ENCODE results near the gene CLMN. TPM values are rescaled to one million over a fixed set of nuclear protein-coding genes. Genes with fewer than 3 reads are reported as not detected.

Gene CLMN
- total RNA-seq, 4 donors from 2014 or later: 3.8 to 10.0 (median 5.3) TPM

DNA sequence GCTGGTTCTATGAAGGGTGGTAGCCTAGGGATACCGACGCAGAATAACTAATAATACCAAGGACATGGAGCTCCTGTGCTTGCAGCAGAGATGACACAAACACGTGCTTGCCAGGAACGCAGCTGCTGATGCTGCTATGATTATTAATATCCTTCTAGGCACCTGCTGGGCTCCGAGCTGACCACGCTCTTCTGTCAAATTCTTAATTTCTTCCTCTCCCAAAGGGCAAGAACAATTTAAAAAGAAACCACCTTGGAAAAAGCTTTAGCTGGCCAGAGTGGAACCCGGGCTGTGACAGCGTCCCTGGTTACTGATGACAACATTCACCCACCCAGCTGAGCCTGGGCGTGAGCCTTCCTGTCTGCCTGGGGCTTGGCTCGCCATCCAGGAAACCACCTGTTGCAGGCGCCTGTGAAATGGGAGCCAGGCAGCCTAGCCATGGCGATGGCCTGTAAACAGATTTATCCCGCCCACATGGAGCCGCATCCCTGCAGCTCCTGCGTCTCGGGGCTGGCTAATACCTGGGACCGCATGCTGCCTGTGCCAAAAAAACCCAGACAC is 28.8 kb downstream of the CLMN start:
- TF ChIP-seq, protein P1, sequence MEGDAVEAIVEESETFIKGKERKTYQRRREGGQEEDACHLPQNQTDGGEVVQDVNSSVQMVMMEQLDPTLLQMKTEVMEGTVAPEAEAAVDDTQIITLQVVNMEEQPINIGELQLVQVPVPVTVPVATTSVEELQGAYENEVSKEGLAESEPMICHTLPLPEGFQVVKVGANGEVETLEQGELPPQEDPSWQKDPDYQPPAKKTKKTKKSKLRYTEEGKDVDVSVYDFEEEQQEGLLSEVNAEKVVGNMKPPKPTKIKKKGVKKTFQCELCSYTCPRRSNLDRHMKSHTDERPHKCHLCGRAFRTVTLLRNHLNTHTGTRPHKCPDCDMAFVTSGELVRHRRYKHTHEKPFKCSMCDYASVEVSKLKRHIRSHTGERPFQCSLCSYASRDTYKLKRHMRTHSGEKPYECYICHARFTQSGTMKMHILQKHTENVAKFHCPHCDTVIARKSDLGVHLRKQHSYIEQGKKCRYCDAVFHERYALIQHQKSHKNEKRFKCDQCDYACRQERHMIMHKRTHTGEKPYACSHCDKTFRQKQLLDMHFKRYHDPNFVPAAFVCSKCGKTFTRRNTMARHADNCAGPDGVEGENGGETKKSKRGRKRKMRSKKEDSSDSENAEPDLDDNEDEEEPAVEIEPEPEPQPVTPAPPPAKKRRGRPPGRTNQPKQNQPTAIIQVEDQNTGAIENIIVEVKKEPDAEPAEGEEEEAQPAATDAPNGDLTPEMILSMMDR (IDR thresholded peaks at IDR 0.05): no peak
- TF ChIP-seq POLR2AphosphoS5 (IDR thresholded peaks at IDR 0.05) (no peak), POLR2A (IDR thresholded peaks at IDR 0.05) (no peak), EP300 (IDR thresholded peaks at IDR 0.05) (no peak)
- peaks cover 0 to 22% (median 10%) of the 10 kb centered on the region in 3 donors for H3K4me1 ChIP-seq
- H3K27me3 ChIP-seq: peaks cover 19% of the 10 kb centered on the region
- H3K27ac ChIP-seq: peak overlapping the region in 3 of 4 donors; percentile 50 to 69 (median 66)
- no peaks in the 10 kb centered on the region for H3K36me3 ChIP-seq
- H3K4me3 ChIP-seq: no peak overlapping the region
- ATAC-seq: peak; percentile 79
- 26 to 46% methylated on average over 7 to 14 of the region's 17 CpGs for WGBS, 2 donors (ENCODE audit: low coverage in 1 of 2)
- peaks cover 0 to 8% (median 0%) of the 10 kb centered on the region in 3 donors for H3K9me3 ChIP-seq

DNA sequence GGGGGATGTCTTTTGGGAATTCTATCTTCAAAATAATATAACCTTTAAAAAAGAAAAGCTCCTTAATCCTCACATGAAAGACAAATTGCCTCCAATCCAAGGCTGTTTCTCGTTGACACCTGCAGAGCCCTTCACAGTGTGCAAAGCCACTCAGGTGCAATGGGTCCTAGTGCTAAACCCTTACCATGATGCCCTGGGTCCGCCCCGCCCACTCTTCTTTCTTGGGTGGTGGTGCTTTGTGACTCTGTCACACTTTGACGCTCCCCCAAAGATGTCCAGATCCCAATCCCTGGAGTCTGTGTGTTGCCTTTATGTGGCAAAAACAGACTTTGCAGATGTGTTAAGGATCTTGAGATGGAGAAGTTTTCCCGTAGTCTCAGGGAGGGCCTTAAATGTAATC is 29.7 kb downstream of the CLMN start:
- Histone ChIP-seq H3K36me3 (no peaks in the 10 kb centered on the region), H3K27me3 (peaks cover 18% of the 10 kb centered on the region), H3K4me3 (no peak overlapping the region), H3K27ac (peak overlapping the region in 1 of 4 donors; percentile 66), H3K4me1 (peaks cover 0 to 22% (median 10%) of the 10 kb centered on the region in 3 donors), H3K9me3 (no peaks in the 10 kb centered on the region)
- ATAC-seq: no peak
- 94 to 97% methylated on average over 3 to 4 of the region's 5 CpGs for WGBS, 2 donors (ENCODE audit: low coverage in 1 of 2)
- TF ChIP-seq, protein P1 (IDR thresholded peaks at IDR 0.05): no peak
- TF ChIP-seq POLR2AphosphoS5 (IDR thresholded peaks at IDR 0.05) (no peak), POLR2A (IDR thresholded peaks at IDR 0.05) (no peak)

DNA sequence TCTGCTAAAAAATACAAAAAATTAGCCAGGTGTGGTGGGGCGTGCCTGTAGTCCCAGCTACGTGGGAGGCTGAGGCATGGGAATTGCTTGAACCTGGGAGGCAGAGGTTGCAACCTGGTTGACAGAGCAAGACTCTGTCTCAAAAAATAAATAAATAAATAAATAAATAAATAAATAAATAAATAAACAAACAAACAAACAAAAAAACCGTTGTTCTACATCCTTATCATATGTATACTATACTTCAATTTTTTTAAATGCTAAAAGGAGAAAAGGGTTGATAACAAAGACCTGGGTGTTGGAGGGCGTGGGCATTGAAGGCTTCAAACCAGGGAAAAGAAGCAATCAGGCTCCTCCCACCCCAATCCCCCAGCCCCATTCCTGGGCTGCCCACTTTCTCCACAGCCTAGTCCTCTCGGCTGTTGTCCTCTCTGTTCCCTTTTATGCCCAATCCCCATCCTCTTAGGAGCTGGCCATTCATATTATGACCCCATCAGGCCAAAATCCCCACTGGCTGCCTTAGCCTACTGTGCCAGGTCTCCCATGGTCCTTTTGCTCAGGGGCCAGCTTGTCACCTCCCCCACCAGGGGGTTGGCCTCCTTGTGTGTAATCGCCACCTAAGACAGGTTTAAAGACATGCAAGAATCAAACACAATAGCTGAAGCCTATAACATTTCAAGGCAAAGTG is 30.2 kb downstream of the CLMN start:
- H3K9me3 ChIP-seq: no peaks in the 10 kb centered on the region
- no peak overlapping the region for H3K4me3 ChIP-seq
- peak overlapping the region in 1 of 4 donors; percentile 66 for H3K27ac ChIP-seq
- peaks cover 12% of the 10 kb centered on the region for H3K27me3 ChIP-seq
- H3K36me3 ChIP-seq: no peaks in the 10 kb centered on the region
- 81 to 87% methylated on average over 4 to 6 of the region's 6 CpGs for WGBS, 2 donors (ENCODE audit: low coverage in 1 of 2)
- no peak for ATAC-seq
- TF ChIP-seq, protein P1 (IDR thresholded peaks at IDR 0.05): no peak
- TF ChIP-seq POLR2A (IDR thresholded peaks at IDR 0.05): no peak
- no peak for TF ChIP-seq EP300 (IDR thresholded peaks at IDR 0.05)
- TF ChIP-seq POLR2AphosphoS5 (IDR thresholded peaks at IDR 0.05): no peak
- peaks cover 0 to 22% (median 10%) of the 10 kb centered on the region in 3 donors for H3K4me1 ChIP-seq

DNA sequence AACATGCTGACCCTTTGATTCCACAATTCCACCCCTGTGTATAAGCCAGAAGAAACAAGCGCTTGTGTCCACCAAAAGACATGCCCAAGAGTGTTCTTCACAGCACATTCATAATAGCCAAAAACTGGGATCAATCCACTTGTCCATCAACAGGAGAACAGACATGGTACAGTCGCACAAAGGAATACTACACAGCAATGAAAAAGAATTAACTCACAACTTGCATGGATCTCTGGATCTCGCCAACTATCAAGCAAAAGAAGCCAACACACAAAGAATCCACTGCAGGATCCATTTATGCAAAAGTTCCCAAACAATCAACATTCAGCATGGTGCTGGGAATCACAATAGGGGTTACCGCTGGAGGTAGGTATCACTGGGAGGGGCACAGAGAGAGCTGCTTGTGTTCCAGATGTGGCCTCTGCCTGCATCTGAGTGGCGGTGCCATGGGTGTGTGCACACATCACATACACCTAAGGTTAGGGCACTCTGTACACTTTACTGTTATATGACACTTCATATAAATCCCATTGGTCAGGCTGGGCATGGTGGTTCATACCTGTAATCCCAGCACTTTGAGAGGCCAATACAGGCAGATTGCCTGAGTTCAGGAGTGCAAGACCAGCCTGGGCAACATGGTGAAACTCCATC is 30.9 kb downstream of the CLMN start:
- no peak for TF ChIP-seq POLR2A (IDR thresholded peaks at IDR 0.05)
- TF ChIP-seq EP300 (IDR thresholded peaks at IDR 0.05): no peak
- TF ChIP-seq, protein P1 (IDR thresholded peaks at IDR 0.05): no peak
- no peak for TF ChIP-seq POLR2AphosphoS5 (IDR thresholded peaks at IDR 0.05)
- Histone ChIP-seq H3K27me3 (peaks cover 10% of the 10 kb centered on the region), H3K9me3 (no peaks in the 10 kb centered on the region), H3K27ac (no peak overlapping the region), H3K4me1 (peaks cover 0 to 22% (median 10%) of the 10 kb centered on the region in 3 donors), H3K4me3 (no peak overlapping the region), H3K36me3 (no peaks in the 10 kb centered on the region)
- 97 to 100% methylated on average over 3 of the region's 5 CpGs for WGBS, 2 donors (ENCODE audit: low coverage in 1 of 2)
- no peak for ATAC-seq

Data from gastroesophageal sphincter (tissue), 4 donors.